GM19351 (cell line): ENCODE data around the gene CENPS.
"Not testable (repeated sequence)": the region's sequence is repeated elsewhere in the genome, so short reads cannot be mapped to it uniquely, and the experiment has no call there.

Source experiments
- ATAC-seq: cut with Tn5 transposase; IDR thresholded peaks from one replicate; pipeline ENCODE4 v1.9.1; 2021; ENCODE audit warnings: mild to moderate bottlenecking, moderate library complexity; ENCODE audit not compliant: unreplicated experiment

CENPS gene

DNA sequence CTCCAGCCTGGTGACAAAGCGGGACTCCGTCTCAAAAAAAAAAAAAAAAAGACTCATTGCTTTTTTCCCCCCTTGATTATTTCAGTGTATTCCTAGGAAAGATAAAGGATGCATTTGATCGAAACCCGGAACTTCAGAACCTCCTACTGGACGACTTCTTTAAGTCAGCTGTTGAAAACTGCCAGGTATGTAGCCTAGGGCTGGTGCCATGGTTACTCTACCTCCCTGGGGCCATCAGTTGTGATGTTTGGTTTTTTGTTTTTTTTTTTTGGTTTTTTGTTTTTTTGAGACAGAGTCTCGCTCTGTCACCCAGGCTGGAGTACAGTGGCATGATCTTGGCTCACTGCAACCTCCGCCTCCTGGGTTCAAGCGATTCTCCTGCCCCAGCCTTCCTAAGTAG, 11.5 kb upstream of the CENPS start:
- not testable (repeated sequence) for ATAC-seq

DNA sequence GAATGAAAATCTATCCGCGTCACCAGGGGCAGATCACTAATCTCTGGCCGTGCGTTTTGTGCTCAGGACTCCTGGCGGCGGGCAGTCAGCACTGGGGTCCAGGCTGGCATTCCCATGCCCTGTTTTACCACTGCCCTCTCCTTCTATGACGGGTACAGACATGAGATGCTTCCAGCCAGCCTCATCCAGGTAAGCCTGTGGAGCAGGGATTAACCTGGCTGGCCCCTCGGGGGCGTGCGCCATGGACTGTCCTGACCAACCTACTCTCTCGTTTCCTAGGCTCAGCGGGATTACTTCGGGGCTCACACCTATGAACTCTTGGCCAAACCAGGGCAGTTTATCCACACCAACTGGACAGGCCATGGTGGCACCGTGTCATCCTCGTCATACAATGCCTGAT, 10.9 kb upstream of the CENPS start:
- ATAC-seq: no peak

DNA sequence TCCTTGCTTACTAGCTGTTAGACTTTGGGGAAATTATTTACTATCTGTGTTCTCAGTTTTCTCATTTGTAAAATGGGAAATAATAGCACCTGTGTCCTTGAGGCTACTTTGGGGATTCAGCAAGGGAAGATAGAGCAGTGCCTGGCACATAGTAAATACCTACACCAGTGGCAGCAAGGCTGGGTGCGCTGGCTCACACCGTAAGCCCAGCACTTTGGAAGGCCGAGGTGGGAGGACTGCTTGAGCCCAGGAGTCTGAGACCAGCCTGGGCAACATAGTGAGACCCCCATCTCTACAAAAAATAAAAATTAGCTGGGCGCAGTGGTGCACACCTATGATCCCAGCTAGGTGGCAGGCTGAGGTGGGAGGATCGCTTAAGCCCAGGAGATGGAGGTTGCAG, 8.6 kb upstream of the CENPS start:
- no peak for ATAC-seq

GRCh38 chr1:10424034-10424433, 6.2 kb upstream of the CENPS start:
- no peak for ATAC-seq

DNA sequence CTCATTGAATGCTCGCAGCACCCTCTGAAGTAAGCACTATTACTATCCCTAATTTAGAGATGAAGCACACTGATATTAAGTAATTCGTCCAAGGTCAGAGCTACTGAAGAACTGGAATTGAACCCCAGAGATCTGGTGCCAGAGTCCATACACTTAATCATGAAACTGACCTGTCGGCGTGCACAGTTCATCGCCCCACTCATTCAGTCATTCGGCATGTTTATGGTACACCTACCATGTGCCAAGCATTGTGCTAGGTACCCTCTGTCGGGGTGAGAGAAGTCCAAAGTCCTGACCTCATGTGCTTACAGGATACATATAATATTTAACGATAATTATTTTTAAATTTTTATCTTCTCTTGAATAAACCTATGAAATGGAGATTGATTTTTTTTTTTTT, 5.6 kb upstream of the CENPS start:
- ATAC-seq: no peak

GRCh38 chr1:10425826-10426534, 4.3 kb upstream of the CENPS start:
- ATAC-seq: not testable (repeated sequence)

GRCh38 chr1:10426535-10426848, 3.7 kb upstream of the CENPS start:
- ATAC-seq: not testable (repeated sequence)

DNA sequence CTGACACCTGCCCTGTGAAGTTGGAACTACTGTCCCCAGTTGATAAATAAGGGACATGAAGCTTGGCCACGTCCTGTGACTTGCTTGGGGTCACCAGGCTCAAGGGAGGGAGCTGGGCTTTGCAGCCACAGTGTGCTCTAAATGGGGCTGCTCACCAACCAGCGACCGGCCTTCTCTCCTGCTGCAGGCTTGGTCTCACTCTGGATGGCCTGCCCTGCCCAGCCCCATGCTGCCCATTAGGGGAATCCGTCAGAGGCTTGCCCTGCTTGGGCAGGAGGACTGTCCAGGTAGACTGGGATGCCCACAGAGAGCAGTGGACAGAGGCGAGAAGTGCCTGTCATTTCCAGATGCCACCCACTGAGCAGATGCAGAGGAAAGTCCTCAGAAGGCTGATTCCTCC, 1.2 kb upstream of the CENPS start:
- no peak for ATAC-seq

GRCh38 chr1:10429868-10430215, 391 bp upstream of the CENPS start:
- no peak for ATAC-seq

GRCh38 chr1:10431070-10431730, 967 bp downstream of the CENPS start:
- ATAC-seq: no peak

- no peak for ATAC-seq
Observed at GRCh38 chr1:10432910-10433700, 2.9 kb downstream of the CENPS start.

DNA sequence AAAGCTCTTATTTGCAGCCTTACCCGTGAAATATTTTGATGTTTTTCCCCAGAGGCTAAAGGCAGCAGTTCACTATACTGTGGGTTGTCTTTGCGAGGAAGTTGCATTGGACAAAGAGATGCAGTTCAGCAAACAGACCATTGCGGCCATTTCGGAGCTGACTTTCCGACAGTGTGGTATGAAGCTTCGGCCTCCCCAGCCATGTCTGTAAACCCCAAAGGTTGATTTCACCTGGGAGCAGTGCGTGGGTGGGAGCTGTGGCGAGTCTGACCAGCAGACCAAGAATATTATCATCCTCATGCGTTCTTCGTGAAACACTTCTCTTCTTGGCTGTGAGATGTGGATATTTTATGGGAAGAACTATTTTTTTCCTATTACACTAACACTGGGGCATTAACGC, 3.6 kb downstream of the CENPS start:
- ATAC-seq: no peak

GRCh38 chr1:10434590-10434989, 4.4 kb downstream of the CENPS start:
- ATAC-seq: no peak

- no peak for ATAC-seq
Observed at GRCh38 chr1:10437052-10437451, 6.8 kb downstream of the CENPS start.

GRCh38 chr1:10438677-10439163, 8.5 kb downstream of the CENPS start:
- no peak for ATAC-seq

DNA sequence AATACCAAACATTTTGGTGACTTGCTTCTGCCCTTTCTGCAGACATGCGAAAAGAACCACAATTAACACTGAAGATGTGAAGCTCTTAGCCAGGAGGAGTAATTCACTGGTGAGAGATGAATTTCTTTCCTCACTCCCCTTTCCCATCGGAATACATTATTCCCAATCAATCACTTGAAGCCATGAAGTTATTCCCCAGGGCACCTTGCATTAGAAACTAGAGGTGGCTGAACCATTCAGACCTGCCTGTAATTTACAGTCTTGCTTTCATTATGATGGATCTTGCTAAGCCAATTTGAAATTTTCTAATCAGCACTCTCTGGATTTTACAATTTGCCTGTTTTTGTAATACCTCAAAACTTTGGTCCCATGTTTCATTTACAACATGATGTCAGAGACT, 10.1 kb downstream of the CENPS start:
- ATAC-seq: no peak

GRCh38 chr1:10440794-10441193, 10.6 kb downstream of the CENPS start:
- no peak for ATAC-seq

- ATAC-seq: no peak
Observed at GRCh38 chr1:10444248-10444647, 14.0 kb downstream of the CENPS start.

GRCh38 chr1:10444795-10445397, 14.7 kb downstream of the CENPS start:
- peak; percentile 43 for ATAC-seq

- no peak for ATAC-seq
Observed at GRCh38 chr1:10446790-10447422, 16.7 kb downstream of the CENPS start.

DNA sequence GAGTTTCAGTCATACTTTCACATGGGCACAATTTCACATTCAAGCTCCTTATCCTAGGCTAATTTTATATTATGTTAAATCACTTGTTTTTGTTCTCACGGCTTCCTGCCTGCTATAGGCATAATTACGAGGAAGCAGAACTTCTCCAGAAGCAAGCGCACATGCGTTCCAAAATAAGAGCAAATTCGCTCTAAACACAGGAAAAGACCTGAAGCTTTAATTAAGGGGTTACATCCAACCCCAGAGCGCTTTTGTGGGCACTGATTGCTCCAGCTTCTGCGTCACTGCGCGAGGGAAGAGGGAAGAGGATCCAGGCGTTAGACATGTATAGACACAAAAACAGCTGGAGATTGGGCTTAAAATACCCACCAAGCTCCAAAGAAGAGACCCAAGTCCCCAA, 19.5 kb downstream of the CENPS start, which contains the start of gene CORT:
Gene CORT, plus strand, starts transcription at position 281 of the 400 bp plus-strand sequence. CDS start 193 bp downstream, outside the sequence.
- ATAC-seq: no peak
